Osteocyte (in vitro differentiated cells): Measurements from ENCODE around the gene SERPINA1. TPM values are rescaled to one million over a fixed set of nuclear protein-coding genes. Genes with fewer than 3 reads are reported as not detected.
A peak's percentile ranks its signal among the peaks of the same experiment; 100 is the strongest.

ENCODE experiments used
- DNase-seq: peaks from one replicate; pipeline ENCODE4 v3.0.0; 2021; ENCODE audit warnings: mixed read lengths; ENCODE audit not compliant: unreplicated experiment; ENCODE audit errors: extremely low spot score
- H3K27ac Mint-ChIP-seq: one replicate; pipeline ENCODE4 v1.8.0; 2021; ENCODE audit warnings: mild to moderate bottlenecking, mixed read lengths; ENCODE audit not compliant: unreplicated experiment
- H3K27me3 Mint-ChIP-seq: one replicate; pipeline ENCODE4 v1.8.0; 2021; ENCODE audit warnings: mixed read lengths; ENCODE audit not compliant: unreplicated experiment
- H3K36me3 Mint-ChIP-seq: one replicate; pipeline ENCODE4 v1.8.0; 2021; ENCODE audit warnings: mixed read lengths; ENCODE audit not compliant: unreplicated experiment
- H3K4me1 Mint-ChIP-seq: one replicate; pipeline ENCODE4 v1.8.0; 2021; ENCODE audit warnings: mixed read lengths; ENCODE audit not compliant: unreplicated experiment
- H3K4me3 Mint-ChIP-seq: one replicate; pipeline ENCODE4 v1.8.0; 2021; ENCODE audit warnings: mild to moderate bottlenecking, moderate library complexity, mixed read lengths; ENCODE audit not compliant: unreplicated experiment
- H3K9me3 Mint-ChIP-seq: one replicate; pipeline ENCODE4 v1.8.0; 2021; ENCODE audit warnings: mixed read lengths; ENCODE audit not compliant: unreplicated experiment
- total RNA-seq: library from RNA; stranded (reverse); gene quantifications from 2 replicates; pipeline ENCODE4 v1.2.1, GENCODE V29; 2021
- TF ChIP-seq, protein P1 (sequence below): fragments of 200-600 bp; sonication (generic); IDR thresholded peaks from 2 replicates; pipeline ENCODE4 v1.5.0; 2021; ENCODE audit warnings: antibody characterized with exemption, mild to moderate bottlenecking, moderate library complexity

The SERPINA1 gene
- total RNA-seq, 1 donor from 2014 or later, result not detected

DNA sequence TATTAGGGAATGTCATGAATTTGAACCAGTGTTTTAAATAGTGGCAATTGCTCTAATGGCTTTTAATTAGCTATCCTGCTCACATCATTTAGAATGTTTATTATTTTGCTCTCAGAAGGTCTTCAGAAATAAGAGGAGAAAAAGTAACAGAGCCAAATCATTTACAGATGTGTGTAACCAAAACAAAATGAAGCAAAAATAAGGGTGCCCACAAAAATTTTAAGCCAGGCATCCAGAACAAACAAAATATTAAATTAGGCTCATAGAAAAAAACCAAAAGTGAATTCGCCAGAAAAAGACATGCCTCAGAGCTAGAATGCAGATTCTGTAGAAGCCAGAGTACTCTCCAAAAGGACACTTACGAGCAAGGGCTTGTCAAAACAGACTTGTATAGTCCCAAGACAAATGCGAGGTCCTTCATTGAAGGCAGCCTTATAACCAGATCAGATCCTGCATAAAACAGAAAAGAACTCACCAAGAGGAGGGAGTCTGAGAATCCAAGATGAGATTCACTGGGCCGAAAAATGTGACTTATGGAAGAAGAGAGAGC is 20.2 kb upstream of the SERPINA1 start:
- Mint-ChIP-seq H3K4me3 (no peak overlapping the region), H3K9me3 (no peaks in the 10 kb centered on the region), H3K27me3 (peaks cover 15% of the 10 kb centered on the region), H3K27ac (no peak overlapping the region), H3K36me3 (no peaks in the 10 kb centered on the region), H3K4me1 (no peaks in the 10 kb centered on the region)
- DNase-seq, result no peak
- TF ChIP-seq, protein P1, sequence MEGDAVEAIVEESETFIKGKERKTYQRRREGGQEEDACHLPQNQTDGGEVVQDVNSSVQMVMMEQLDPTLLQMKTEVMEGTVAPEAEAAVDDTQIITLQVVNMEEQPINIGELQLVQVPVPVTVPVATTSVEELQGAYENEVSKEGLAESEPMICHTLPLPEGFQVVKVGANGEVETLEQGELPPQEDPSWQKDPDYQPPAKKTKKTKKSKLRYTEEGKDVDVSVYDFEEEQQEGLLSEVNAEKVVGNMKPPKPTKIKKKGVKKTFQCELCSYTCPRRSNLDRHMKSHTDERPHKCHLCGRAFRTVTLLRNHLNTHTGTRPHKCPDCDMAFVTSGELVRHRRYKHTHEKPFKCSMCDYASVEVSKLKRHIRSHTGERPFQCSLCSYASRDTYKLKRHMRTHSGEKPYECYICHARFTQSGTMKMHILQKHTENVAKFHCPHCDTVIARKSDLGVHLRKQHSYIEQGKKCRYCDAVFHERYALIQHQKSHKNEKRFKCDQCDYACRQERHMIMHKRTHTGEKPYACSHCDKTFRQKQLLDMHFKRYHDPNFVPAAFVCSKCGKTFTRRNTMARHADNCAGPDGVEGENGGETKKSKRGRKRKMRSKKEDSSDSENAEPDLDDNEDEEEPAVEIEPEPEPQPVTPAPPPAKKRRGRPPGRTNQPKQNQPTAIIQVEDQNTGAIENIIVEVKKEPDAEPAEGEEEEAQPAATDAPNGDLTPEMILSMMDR, result no peak

DNA sequence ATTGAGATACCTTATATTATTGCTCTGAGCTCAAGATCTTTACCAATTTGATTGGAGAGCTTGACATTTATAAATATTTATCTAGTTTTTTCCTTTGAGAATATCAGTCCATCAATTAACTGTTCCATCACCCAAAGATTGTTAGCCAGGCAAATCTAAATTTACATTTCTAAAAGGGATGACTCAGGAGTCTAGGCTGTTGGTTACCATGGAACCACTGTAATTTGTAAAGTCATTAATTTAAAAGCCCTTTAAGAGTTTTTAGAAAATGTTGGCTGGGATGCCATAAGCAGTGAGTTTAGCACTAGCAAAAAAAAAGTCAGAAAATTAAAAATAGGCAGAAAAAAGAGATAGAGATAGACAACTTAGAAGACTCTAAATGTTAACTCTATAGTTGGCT is 19.5 kb upstream of the SERPINA1 start:
- Mint-ChIP-seq H3K9me3 (no peaks in the 10 kb centered on the region), H3K27ac (no peak overlapping the region), H3K27me3 (peaks cover 12% of the 10 kb centered on the region), H3K36me3 (no peaks in the 10 kb centered on the region), H3K4me3 (no peak overlapping the region), H3K4me1 (no peaks in the 10 kb centered on the region)
- DNase-seq, result no peak
- TF ChIP-seq, protein P1, result no peak

DNA sequence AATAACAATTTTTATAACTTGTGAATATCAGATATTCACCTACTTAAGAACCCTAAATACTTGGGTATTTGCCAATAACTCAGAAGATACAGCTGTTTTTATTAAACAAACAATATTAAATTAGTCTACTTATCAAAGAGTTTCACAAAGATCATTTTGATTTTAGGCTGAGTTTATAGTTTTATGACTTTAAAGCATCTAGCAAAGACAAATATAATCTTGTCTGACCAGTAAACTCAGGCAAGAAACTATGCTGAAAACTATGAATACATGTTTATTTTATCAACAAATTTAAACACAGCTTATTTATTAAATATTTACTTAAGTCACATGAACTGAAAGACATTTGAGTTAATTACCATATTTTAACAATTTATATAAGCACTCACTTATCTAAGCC is 18.5 kb upstream of the SERPINA1 start:
- Mint-ChIP-seq H3K4me3 (no peak overlapping the region), H3K4me1 (no peaks in the 10 kb centered on the region), H3K27ac (no peak overlapping the region), H3K9me3 (no peaks in the 10 kb centered on the region), H3K27me3 (peaks cover 6% of the 10 kb centered on the region), H3K36me3 (no peaks in the 10 kb centered on the region)
- TF ChIP-seq, protein P1, result no peak
- no peak for DNase-seq

DNA sequence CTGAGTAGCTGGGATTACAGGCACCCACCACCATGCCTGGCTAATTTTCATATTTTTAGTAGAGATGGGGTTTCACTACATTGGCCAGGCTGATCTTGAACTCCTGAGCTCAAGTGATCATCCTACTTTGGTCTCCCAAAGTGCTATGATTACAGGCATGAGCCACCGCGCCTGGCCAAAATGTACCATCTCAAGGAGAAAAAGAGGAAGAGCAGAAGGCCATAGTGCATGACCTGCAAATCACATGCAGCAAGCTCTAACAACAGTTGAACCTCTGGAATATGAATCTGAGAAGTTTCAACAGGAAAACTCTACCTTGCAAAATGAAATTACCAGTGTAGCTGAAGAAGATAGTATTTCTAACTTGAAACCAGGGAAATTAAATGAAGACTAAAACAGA is 17.1 kb upstream of the SERPINA1 start:
- no peaks in the 10 kb centered on the region for H3K4me1 Mint-ChIP-seq

DNA sequence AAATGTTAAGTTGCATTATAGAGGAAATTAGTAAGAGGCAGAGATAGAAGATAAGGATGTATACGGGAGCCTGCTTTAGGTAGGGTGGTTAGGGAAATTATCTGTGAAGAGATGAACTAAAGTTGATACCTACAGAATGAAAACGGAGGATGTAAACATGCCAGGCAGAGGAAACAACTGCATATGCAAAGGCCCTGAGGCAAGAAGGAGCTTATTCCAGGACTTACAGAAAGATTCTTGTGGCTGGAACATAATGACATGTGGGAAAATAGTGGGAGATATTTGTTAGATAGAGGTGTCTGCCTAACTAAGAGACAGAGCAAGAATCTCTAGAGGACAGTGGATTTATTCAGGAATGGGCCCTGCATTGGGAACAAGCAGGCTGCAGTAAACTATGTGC is 16.2 kb upstream of the SERPINA1 start:
- no peaks in the 10 kb centered on the region for H3K9me3 Mint-ChIP-seq
- TF ChIP-seq, protein P1, result no peak
- H3K4me3 Mint-ChIP-seq, result no peak overlapping the region
- no peaks in the 10 kb centered on the region for H3K36me3 Mint-ChIP-seq
- H3K27ac Mint-ChIP-seq, result no peak overlapping the region
- peaks cover 4% of the 10 kb centered on the region for H3K27me3 Mint-ChIP-seq
- no peaks in the 10 kb centered on the region for H3K4me1 Mint-ChIP-seq
- peak; percentile 8 for DNase-seq

More for the DNA sequence above, 17.1 kb upstream of the SERPINA1 start:
- DNase-seq, result peak; percentile 27
- Mint-ChIP-seq H3K4me3 (no peak overlapping the region), H3K36me3 (no peaks in the 10 kb centered on the region), H3K27ac (no peak overlapping the region), H3K9me3 (no peaks in the 10 kb centered on the region), H3K27me3 (peaks cover 2% of the 10 kb centered on the region)
- TF ChIP-seq, protein P1, result no peak
